WTC11 (cell line): ENCODE results near the gene ZNF425. TPM values are rescaled to one million over a fixed set of nuclear protein-coding genes. Genes with fewer than 3 reads are reported as not detected.

Experiments
- ATAC-seq: fragments of 200-7000 bp; cut with Tn5 transposase; 2 replicates; pipeline ENCODE4 v1.10.0; 2021; ENCODE audit warnings: mild to moderate bottlenecking, moderate library complexity
- CTCF ChIA-PET: fragments of 300-600 bp; sonication (Branson Sonifier 250); formaldehyde crosslinking; loops from one replicate; lab custom pipeline; 2021; ENCODE audit warnings: antibody characterized with exemption; lab: Charles Lee
- POLR2A ChIA-PET: fragments of 350-600 bp; sonication (Branson Sonifier 250); formaldehyde crosslinking; loops from one replicate; lab custom pipeline; 2021; ENCODE audit warnings: antibody characterized with exemption; lab: Charles Lee
- DNase-seq: peaks from one replicate; pipeline ENCODE4 v3.0.0; 2021; ENCODE audit warnings: low spot score
- H3K27ac Mint-ChIP-seq: 2 replicates; pipeline ENCODE4 v1.8.0; 2021; ENCODE audit warnings: mixed read lengths
- H3K27me3 Mint-ChIP-seq: 2 replicates; pipeline ENCODE4 v1.8.0; 2021; ENCODE audit warnings: low read depth, mild to moderate bottlenecking, moderate library complexity, mixed read lengths
- H3K36me3 Mint-ChIP-seq: 2 replicates; pipeline ENCODE4 v1.8.0; 2021; ENCODE audit warnings: mixed read lengths
- H3K4me1 Mint-ChIP-seq: 2 replicates; pipeline ENCODE4 v1.8.0; 2022; ENCODE audit warnings: mixed read lengths
- H3K4me3 Mint-ChIP-seq: 2 replicates; pipeline ENCODE4 v1.8.0; 2021; ENCODE audit warnings: mild to moderate bottlenecking, moderate library complexity, mixed read lengths
- H3K9me3 Mint-ChIP-seq: 2 replicates; pipeline ENCODE4 v1.8.0; 2021; ENCODE audit warnings: mixed read lengths
- ATF2 ChIP-seq: sonication (generic); formaldehyde crosslinking; IDR thresholded peaks from 2 replicates; pipeline ENCODE4 v1.8.1; 2022; ENCODE audit warnings: low read depth, missing genetic modification reagents, borderline replicate concordance
- CBFB ChIP-seq: sonication (generic); formaldehyde crosslinking; IDR thresholded peaks from 2 replicates; pipeline ENCODE4 v1.8.1; 2022; ENCODE audit warnings: mild to moderate bottlenecking, low read depth, missing genetic modification reagents
- CREB1 ChIP-seq: sonication (generic); formaldehyde crosslinking; IDR thresholded peaks from 2 replicates; pipeline ENCODE4 v1.8.0; 2023; ENCODE audit warnings: mild to moderate bottlenecking, missing genetic modification reagents
- CREM ChIP-seq: sonication (generic); formaldehyde crosslinking; IDR thresholded peaks from 2 replicates; pipeline ENCODE4 v1.8.1; 2022; ENCODE audit warnings: mild to moderate bottlenecking, missing genetic modification reagents, moderate library complexity
- ESRRA ChIP-seq: sonication (generic); formaldehyde crosslinking; IDR thresholded peaks from 2 replicates; pipeline ENCODE4 v1.8.1; 2022; ENCODE audit warnings: mild to moderate bottlenecking, missing genetic modification reagents, borderline replicate concordance
- GTF2I ChIP-seq: fragments of 250-450 bp; sonication (Bioruptor Pico); conservative IDR thresholded peaks from 2 replicates; pipeline ENCODE4 v1.4.0; 2021; ENCODE audit warnings: mild to moderate bottlenecking
- HMGA2 ChIP-seq: fragments of 250-450 bp; sonication (Bioruptor Pico); IDR thresholded peaks from 2 replicates; pipeline ENCODE4 v1.4.0; 2021; ENCODE audit warnings: mild to moderate bottlenecking, moderate library complexity
- KAT7 ChIP-seq: sonication (generic); formaldehyde crosslinking; IDR thresholded peaks from 2 replicates; pipeline ENCODE4 v1.8.1; 2023; ENCODE audit warnings: missing genetic modification reagents, mild to moderate bottlenecking, borderline replicate concordance
- MYBL2 ChIP-seq: sonication (generic); formaldehyde crosslinking; IDR thresholded peaks from 2 replicates; pipeline ENCODE4 v1.8.1; 2023; ENCODE audit warnings: mild to moderate bottlenecking, moderate library complexity, missing genetic modification reagents
- NFATC4 ChIP-seq: fragments of 250-450 bp; sonication (Bioruptor Pico); IDR thresholded peaks from 2 replicates; pipeline ENCODE4 v1.9.0; 2021; ENCODE audit warnings: mild to moderate bottlenecking
- NFYB ChIP-seq: sonication (generic); formaldehyde crosslinking; conservative IDR thresholded peaks from 2 replicates; pipeline ENCODE4 v1.8.0; 2022; ENCODE audit warnings: low read depth, missing genetic modification reagents
- NR1H2 ChIP-seq: sonication (generic); formaldehyde crosslinking; IDR thresholded peaks from 2 replicates; pipeline ENCODE4 v1.9.0; 2021; ENCODE audit warnings: mild to moderate bottlenecking, moderate library complexity, missing genetic modification reagents
- RELA ChIP-seq: sonication (generic); formaldehyde crosslinking; IDR thresholded peaks from 2 replicates; pipeline ENCODE4 v1.8.1; 2022; ENCODE audit warnings: missing genetic modification reagents, mild to moderate bottlenecking, borderline replicate concordance
- SMAD3 ChIP-seq: sonication (generic); formaldehyde crosslinking; IDR thresholded peaks from 2 replicates; pipeline ENCODE4 v1.8.0; 2022; ENCODE audit warnings: missing genetic modification reagents, mild to moderate bottlenecking, borderline replicate concordance
- STAT6 ChIP-seq: sonication (generic); formaldehyde crosslinking; conservative IDR thresholded peaks from 2 replicates; pipeline ENCODE4 v1.8.1; 2023; ENCODE audit warnings: mild to moderate bottlenecking, low read depth, missing genetic modification reagents, moderate library complexity
- TCF7 ChIP-seq: sonication (generic); formaldehyde crosslinking; IDR thresholded peaks from 2 replicates; pipeline ENCODE4 v1.8.0; 2022; ENCODE audit warnings: mild to moderate bottlenecking, low read depth, missing genetic modification reagents, moderate library complexity
- USF2 ChIP-seq: sonication (generic); formaldehyde crosslinking; IDR thresholded peaks from 2 replicates; pipeline ENCODE4 v1.8.1; 2023; ENCODE audit warnings: mild to moderate bottlenecking, missing genetic modification reagents, moderate library complexity
- ZNF396 ChIP-seq: fragments of 250-450 bp; sonication (Bioruptor Pico); IDR thresholded peaks from 2 replicates; pipeline ENCODE4 v1.8.0; 2021; ENCODE audit warnings: mild to moderate bottlenecking, moderate library complexity, borderline replicate concordance
- total RNA-seq: library from RNA; stranded (reverse); gene quantifications from 3 replicates; pipeline ENCODE4 v1.2.3, GENCODE V29; 2021
- TF ChIP-seq, protein P1 (sequence below): sonication (generic); formaldehyde crosslinking; IDR thresholded peaks from 2 replicates; pipeline ENCODE4 v1.8.0; 2022; ENCODE audit warnings: mild to moderate bottlenecking, missing genetic modification reagents
- TF ChIP-seq, protein P2 (sequence below): sonication (generic); formaldehyde crosslinking; IDR thresholded peaks from 2 replicates; pipeline ENCODE4 v1.8.0; 2023; ENCODE audit warnings: mild to moderate bottlenecking, missing genetic modification reagents
- TF ChIP-seq, protein P3 (sequence below): sonication (generic); formaldehyde crosslinking; IDR thresholded peaks from 2 replicates; pipeline ENCODE4 v1.8.1; 2023; ENCODE audit warnings: mild to moderate bottlenecking, moderate library complexity, missing genetic modification reagents
- TF ChIP-seq, protein P4 (sequence below): sonication (generic); formaldehyde crosslinking; IDR thresholded peaks from 2 replicates; pipeline ENCODE4 v1.8.1; 2022; ENCODE audit warnings: mild to moderate bottlenecking, moderate library complexity, missing genetic modification reagents
- TF ChIP-seq, protein P5 (sequence below): fragments of 250-450 bp; sonication (Bioruptor Pico); IDR thresholded peaks from 2 replicates; pipeline ENCODE4 v1.8.0; 2021; ENCODE audit warnings: mild to moderate bottlenecking

ZNF425 gene
- total RNA-seq, 1 experiment from 2014 or later = 3.8 TPM

GRCh38 chr7:149104749-149105148 is 21.4 kb downstream of the ZNF425 start:
- DNase-seq = no peak
- CTCF ChIA-PET = interaction anchor here (0.9 to 1.2 kb wide), 3 partner anchors 13 to 45 kb away, joined by 3 to 4 read pairs (median 3); no protein-coding TSS in a partner anchor
- H3K36me3 Mint-ChIP-seq = peaks cover 5% of the 10 kb centered on the region
- no peaks in the 10 kb centered on the region for H3K27me3 Mint-ChIP-seq
- H3K27ac Mint-ChIP-seq = no peak overlapping the region
- TF ChIP-seq ZNF396 (no peak), NR1H2 (CRISPR knock-in tag) (no peak), RELA (CRISPR knock-in tag) (no peak), KAT7 (CRISPR knock-in tag) (no peak), STAT6 (CRISPR knock-in tag) (no peak), CBFB (CRISPR knock-in tag) (no peak), NFYB (CRISPR knock-in tag) (no peak), CREM (CRISPR knock-in tag) (no peak), CREB1 (CRISPR knock-in tag) (no peak), USF2 (CRISPR knock-in tag) (no peak)
- TF ChIP-seq, protein P1, sequence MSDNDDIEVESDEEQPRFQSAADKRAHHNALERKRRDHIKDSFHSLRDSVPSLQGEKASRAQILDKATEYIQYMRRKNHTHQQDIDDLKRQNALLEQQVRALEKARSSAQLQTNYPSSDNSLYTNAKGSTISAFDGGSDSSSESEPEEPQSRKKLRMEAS (CRISPR knock-in tag) = no peak
- TF ChIP-seq, protein P2, sequence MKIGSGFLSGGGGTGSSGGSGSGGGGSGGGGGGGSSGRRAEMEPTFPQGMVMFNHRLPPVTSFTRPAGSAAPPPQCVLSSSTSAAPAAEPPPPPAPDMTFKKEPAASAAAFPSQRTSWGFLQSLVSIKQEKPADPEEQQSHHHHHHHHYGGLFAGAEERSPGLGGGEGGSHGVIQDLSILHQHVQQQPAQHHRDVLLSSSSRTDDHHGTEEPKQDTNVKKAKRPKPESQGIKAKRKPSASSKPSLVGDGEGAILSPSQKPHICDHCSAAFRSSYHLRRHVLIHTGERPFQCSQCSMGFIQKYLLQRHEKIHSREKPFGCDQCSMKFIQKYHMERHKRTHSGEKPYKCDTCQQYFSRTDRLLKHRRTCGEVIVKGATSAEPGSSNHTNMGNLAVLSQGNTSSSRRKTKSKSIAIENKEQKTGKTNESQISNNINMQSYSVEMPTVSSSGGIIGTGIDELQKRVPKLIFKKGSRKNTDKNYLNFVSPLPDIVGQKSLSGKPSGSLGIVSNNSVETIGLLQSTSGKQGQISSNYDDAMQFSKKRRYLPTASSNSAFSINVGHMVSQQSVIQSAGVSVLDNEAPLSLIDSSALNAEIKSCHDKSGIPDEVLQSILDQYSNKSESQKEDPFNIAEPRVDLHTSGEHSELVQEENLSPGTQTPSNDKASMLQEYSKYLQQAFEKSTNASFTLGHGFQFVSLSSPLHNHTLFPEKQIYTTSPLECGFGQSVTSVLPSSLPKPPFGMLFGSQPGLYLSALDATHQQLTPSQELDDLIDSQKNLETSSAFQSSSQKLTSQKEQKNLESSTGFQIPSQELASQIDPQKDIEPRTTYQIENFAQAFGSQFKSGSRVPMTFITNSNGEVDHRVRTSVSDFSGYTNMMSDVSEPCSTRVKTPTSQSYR (CRISPR knock-in tag) = no peak
- TF ChIP-seq, protein P3, sequence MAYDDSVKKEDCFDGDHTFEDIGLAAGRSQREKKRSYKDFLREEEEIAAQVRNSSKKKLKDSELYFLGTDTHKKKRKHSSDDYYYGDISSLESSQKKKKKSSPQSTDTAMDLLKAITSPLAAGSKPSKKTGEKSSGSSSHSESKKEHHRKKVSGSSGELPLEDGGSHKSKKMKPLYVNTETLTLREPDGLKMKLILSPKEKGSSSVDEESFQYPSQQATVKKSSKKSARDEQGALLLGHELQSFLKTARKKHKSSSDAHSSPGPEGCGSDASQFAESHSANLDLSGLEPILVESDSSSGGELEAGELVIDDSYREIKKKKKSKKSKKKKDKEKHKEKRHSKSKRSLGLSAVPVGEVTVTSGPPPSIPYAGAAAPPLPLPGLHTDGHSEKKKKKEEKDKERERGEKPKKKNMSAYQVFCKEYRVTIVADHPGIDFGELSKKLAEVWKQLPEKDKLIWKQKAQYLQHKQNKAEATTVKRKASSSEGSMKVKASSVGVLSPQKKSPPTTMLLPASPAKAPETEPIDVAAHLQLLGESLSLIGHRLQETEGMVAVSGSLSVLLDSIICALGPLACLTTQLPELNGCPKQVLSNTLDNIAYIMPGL (CRISPR knock-in tag) = no peak
- TF ChIP-seq, all 79 proteins: peak for 0
- POLR2A ChIA-PET = no interaction called here
- Mint-ChIP-seq H3K4me3 (no peak overlapping the region), H3K4me1 (peaks cover 4% of the 10 kb centered on the region; the same call in 1 of the 2 replicates), H3K9me3 (no peaks in the 10 kb centered on the region)
- ATAC-seq = no peak

- Mint-ChIP-seq H3K4me1 (peaks cover 4% of the 10 kb centered on the region; the same call in 1 of the 2 replicates), H3K27ac (no peak overlapping the region), H3K9me3 (no peaks in the 10 kb centered on the region), H3K36me3 (peaks cover 5% of the 10 kb centered on the region), H3K27me3 (no peaks in the 10 kb centered on the region), H3K4me3 (no peak overlapping the region)
- no peak for ATAC-seq
- ChIA-PET POLR2A (no interaction called here), CTCF (interaction anchor here (1.2 to 1.5 kb wide), 2 partner anchors 38 to 45 kb away, joined by 3 to 6 read pairs; no protein-coding TSS in a partner anchor)
- DNase-seq = no peak
- TF ChIP-seq, protein P4, sequence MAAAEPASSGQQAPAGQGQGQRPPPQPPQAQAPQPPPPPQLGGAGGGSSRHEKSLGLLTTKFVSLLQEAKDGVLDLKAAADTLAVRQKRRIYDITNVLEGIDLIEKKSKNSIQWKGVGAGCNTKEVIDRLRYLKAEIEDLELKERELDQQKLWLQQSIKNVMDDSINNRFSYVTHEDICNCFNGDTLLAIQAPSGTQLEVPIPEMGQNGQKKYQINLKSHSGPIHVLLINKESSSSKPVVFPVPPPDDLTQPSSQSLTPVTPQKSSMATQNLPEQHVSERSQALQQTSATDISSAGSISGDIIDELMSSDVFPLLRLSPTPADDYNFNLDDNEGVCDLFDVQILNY (CRISPR knock-in tag) = no peak
- TF ChIP-seq TCF7 (CRISPR knock-in tag) = no peak
- TF ChIP-seq ESRRA (CRISPR knock-in tag) = no peak
- no peak for TF ChIP-seq NFATC4
- no peak for TF ChIP-seq SMAD3
- TF ChIP-seq, protein P5, sequence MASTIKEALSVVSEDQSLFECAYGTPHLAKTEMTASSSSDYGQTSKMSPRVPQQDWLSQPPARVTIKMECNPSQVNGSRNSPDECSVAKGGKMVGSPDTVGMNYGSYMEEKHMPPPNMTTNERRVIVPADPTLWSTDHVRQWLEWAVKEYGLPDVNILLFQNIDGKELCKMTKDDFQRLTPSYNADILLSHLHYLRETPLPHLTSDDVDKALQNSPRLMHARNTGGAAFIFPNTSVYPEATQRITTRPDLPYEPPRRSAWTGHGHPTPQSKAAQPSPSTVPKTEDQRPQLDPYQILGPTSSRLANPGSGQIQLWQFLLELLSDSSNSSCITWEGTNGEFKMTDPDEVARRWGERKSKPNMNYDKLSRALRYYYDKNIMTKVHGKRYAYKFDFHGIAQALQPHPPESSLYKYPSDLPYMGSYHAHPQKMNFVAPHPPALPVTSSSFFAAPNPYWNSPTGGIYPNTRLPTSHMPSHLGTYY (CRISPR knock-in tag) = no peak
- TF ChIP-seq HMGA2 (CRISPR knock-in tag) = no peak
- no peak for TF ChIP-seq ATF2 (CRISPR knock-in tag)
- no peak for TF ChIP-seq GTF2I
- no peak for TF ChIP-seq MYBL2 (CRISPR knock-in tag)
Measured at GRCh38 chr7:149104214-149104613, 21.9 kb downstream of the ZNF425 start.
